ENCODE data around the gene PXK.

PXK gene

GRCh38 chr3:58433400-58434167, 100.9 kb downstream of the PXK start, which contains the start of gene PDHB (continued):
- no peak for TF ChIP-seq KLF7 (tag by site-specific recombination; IDR thresholded peaks at IDR 0.05; ENCODE audit: borderline replicate concordance)
- TF ChIP-seq ZNF658 (tag by site-specific recombination; IDR thresholded peaks at IDR 0.05): no peak
- peak; percentile 80 for TF ChIP-seq SP7 (tag by site-specific recombination; IDR thresholded peaks at IDR 0.05)
- peak; percentile 84 for TF ChIP-seq YY2 (tag by site-specific recombination; IDR thresholded peaks at IDR 0.05)
- TF ChIP-seq ZBTB44 (tag by site-specific recombination; IDR thresholded peaks at IDR 0.05): no peak
- TF ChIP-seq ZNF10 (tag by site-specific recombination; IDR thresholded peaks at IDR 0.05): 0 out of 2 replicates have a peak, but pooled peaks have one; percentile 54
- TF ChIP-seq ZNF37A (tag by site-specific recombination; IDR thresholded peaks at IDR 0.05): no peak
- TF ChIP-seq HOXA7 (CRISPR knock-in tag; IDR thresholded peaks at IDR 0.05; ENCODE audit: borderline replicate concordance): no peak
- TF ChIP-seq ZNF404 (tag by site-specific recombination; IDR thresholded peaks at IDR 0.05): no peak
- TF ChIP-seq ZNF791 (tag by site-specific recombination; IDR thresholded peaks at IDR 0.05): no peak
- no peak for TF ChIP-seq ZNF19 (tag by site-specific recombination; IDR thresholded peaks at IDR 0.05; ENCODE audit: low read depth)
- peak; percentile 59 for TF ChIP-seq SP2 (tag by site-specific recombination; IDR thresholded peaks at IDR 0.05)
- peak; percentile 87 for TF ChIP-seq YY1 (tag by site-specific recombination; IDR thresholded peaks at IDR 0.05)
- no peak for TF ChIP-seq ZNF777 (tag by site-specific recombination; IDR thresholded peaks at IDR 0.05; ENCODE audit: borderline replicate concordance)
- peak; percentile 69; the same call in 1 of the 2 replicates for TF ChIP-seq ZNF76 (tag by site-specific recombination; IDR thresholded peaks at IDR 0.05; ENCODE audit: borderline replicate concordance, low read depth)
- no peak for TF ChIP-seq ZNF837 (tag by site-specific recombination; IDR thresholded peaks at IDR 0.05)
- TF ChIP-seq KLF17 (tag by site-specific recombination; IDR thresholded peaks at IDR 0.05): peak; percentile 75; the same call in 1 of the 2 replicates
- TF ChIP-seq ZNF184 (tag by site-specific recombination; IDR thresholded peaks at IDR 0.05): no peak
- peak; percentile 78 for TF ChIP-seq ZBTB8A (tag by site-specific recombination; IDR thresholded peaks at IDR 0.05)
- no peak for TF ChIP-seq ZNF513 (tag by site-specific recombination; IDR thresholded peaks at IDR 0.05)
- TF ChIP-seq ZNF776 (tag by site-specific recombination; IDR thresholded peaks at IDR 0.05; ENCODE audit: borderline replicate concordance): no peak
- peak; percentile 54 for TF ChIP-seq SP3 (tag by site-specific recombination; IDR thresholded peaks at IDR 0.05)
- TF ChIP-seq ZNF148 (tag by site-specific recombination; IDR thresholded peaks at IDR 0.05; ENCODE audit: borderline replicate concordance): no peak
- no peak for TF ChIP-seq ZNF214 (tag by site-specific recombination; IDR thresholded peaks at IDR 0.05; ENCODE audit: borderline replicate concordance)
- no peak for TF ChIP-seq HOXD13 (CRISPR knock-in tag; IDR thresholded peaks at IDR 0.05; ENCODE audit: borderline replicate concordance)
- 0 out of 2 replicates have a peak, but pooled peaks have one; percentile 54 for TF ChIP-seq KLF10 (tag by site-specific recombination; IDR thresholded peaks at IDR 0.05)
- no peak for TF ChIP-seq ZNF623 (tag by site-specific recombination; IDR thresholded peaks at IDR 0.05)
- peak; percentile 89 for TF ChIP-seq ZFHX2 (tag by site-specific recombination; conservative IDR thresholded peaks at IDR 0.05)
- TF ChIP-seq KLF1 (tag by site-specific recombination; IDR thresholded peaks at IDR 0.05): no peak; the same call in 1 of the 2 replicates
- TF ChIP-seq MZF1 (tag by site-specific recombination; IDR thresholded peaks at IDR 0.05; ENCODE audit: borderline replicate concordance): no peak
- TF ChIP-seq TCF7L2 (IDR thresholded peaks at IDR 0.05; ENCODE audit: borderline replicate concordance, low read depth, low read length): no peak
- peak; percentile 65; the same call in 1 of the 2 replicates for TF ChIP-seq ZNF324 (tag by site-specific recombination; IDR thresholded peaks at IDR 0.05)
- no peak for TF ChIP-seq ZNF311 (tag by site-specific recombination; IDR thresholded peaks at IDR 0.05; ENCODE audit: borderline replicate concordance)

Measured in HEK293 (cell line).